ENCODE data around the gene PGBD2. TPM values are rescaled to one million over a fixed set of nuclear protein-coding genes. Genes with fewer than 3 reads are reported as not detected.
A peak's percentile ranks its signal among the peaks of the same experiment; 100 is the strongest.

PGBD2 gene
- total and polyA plus RNA-seq, 8 donors = 1.8 to 12.5 (median 5.2) TPM

DNA sequence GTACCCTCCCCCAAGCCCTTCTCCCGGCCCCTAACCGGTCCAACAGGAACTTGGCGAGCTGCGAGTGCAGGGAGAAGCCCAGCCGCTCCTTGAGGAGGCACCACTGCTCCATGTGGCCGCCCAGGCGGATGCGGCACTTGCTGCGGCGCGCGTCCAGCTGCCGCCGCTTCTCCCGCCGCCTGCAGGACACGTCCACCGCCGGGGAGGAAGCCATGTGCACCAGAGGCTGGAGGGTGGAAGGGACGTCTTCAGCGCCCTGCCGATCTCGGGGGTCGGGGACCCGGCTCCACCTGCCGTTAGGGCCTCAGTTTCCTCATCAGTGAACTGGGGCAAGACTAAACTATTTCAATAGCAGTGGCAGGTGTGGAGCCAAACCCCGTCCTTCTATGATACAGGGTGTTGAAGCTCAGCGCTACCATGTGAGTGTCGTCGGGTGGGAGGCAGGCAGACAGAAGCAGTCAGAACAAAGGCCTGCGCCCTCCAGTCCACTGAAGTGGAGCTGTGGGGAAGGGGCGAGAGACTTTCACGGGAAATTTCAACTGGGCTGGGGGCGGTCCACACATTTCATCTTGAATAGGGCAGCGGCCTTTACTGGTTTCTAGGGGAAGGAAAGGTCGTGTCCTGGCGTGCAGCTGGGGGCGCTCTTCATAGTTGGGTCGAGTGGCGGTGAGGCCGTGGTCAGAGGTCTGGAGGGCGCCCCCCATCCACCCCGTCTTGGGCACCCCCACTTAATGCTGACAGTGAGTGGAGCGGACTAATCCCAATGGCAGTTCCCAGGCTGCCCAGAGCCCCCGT lies 47.7 kb upstream of the PGBD2 start:
- no peaks in the 10 kb centered on the region for H3K27me3 ChIP-seq
- 0 to 2% (median 1%) methylated on average over 31 to 45 of the region's 45 CpGs for WGBS, 5 donors
- peak; percentile 85 to 94 for DNase-seq
- no peaks in the 10 kb centered on the region for H3K9me3 ChIP-seq
- TF ChIP-seq, protein P1, sequence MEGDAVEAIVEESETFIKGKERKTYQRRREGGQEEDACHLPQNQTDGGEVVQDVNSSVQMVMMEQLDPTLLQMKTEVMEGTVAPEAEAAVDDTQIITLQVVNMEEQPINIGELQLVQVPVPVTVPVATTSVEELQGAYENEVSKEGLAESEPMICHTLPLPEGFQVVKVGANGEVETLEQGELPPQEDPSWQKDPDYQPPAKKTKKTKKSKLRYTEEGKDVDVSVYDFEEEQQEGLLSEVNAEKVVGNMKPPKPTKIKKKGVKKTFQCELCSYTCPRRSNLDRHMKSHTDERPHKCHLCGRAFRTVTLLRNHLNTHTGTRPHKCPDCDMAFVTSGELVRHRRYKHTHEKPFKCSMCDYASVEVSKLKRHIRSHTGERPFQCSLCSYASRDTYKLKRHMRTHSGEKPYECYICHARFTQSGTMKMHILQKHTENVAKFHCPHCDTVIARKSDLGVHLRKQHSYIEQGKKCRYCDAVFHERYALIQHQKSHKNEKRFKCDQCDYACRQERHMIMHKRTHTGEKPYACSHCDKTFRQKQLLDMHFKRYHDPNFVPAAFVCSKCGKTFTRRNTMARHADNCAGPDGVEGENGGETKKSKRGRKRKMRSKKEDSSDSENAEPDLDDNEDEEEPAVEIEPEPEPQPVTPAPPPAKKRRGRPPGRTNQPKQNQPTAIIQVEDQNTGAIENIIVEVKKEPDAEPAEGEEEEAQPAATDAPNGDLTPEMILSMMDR (IDR thresholded peaks at IDR 0.05) = peak in 4 of 7 experiments; percentile 3 to 24 (median 18)
- no peak for TF ChIP-seq EP300 (IDR thresholded peaks at IDR 0.05)
- peak; percentile 16 to 87 (median 73) for TF ChIP-seq POLR2AphosphoS5 (IDR thresholded peaks at IDR 0.05)
- no peak for TF ChIP-seq POLR2A (IDR thresholded peaks at IDR 0.05)
- peaks cover 19 to 37% (median 32%) of the 10 kb centered on the region in 4 donors for H3K4me1 ChIP-seq
- H3K4me3 ChIP-seq = peak overlapping the region; percentile 54 to 69 (median 58)
- intact Hi-C loops (cut with DNase I; ENCODE audit: low total_unique reads) = no loop called here
- peak overlapping the region; percentile 86 to 94 (median 93) for H3K27ac ChIP-seq
- peaks cover 11 to 24% (median 21%) of the 10 kb centered on the region in 4 donors for H3K36me3 ChIP-seq

DNA sequence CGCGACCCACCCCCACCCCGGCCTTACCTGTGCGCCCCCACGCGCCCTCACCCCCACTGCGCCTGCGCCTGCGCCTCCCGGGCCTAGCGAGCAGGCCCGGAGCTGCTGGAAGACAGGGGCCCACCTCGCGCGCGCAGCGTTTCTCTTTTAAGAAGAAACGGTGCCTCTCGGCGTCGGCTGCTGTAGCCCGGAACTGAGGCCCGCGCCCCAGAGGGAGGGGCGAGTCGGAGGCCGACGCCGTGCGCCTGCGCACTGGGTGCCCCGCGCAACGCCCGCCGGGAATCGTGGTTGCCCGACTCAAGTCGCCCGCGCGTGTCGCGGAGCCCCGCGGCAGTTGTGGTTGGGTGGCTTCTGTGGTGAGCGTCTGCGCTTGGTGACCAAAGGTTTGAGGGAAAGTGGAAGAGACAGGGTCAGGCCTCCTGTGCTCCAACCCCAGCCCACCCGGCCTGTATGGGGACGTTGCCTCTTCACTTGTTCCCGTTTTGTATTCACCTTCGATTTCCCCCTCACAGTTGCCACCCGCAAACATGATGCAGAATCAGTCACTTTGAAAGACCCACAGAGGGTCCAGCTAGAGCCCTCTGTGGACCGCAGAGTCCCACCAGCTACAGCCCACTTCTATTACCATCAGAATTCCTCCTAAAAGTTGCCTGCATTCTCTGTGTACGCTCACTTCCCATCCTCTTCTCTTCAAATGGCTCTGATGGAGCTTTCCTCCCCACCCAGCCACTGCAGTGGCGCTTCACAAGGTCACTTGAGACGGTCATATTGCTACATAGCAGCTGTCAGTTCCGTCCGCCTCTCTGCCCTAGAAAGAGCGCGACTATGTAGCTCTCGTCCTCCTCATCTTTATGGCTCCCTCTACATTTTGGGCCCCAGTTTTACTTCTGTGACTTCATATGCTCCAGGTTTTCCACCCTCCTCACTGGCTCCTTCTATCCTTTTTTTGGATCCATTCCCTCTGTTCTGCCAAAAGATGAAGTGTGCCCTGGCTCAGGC lies 46.8 kb upstream of the PGBD2 start, which contains the start of gene ZNF692:
TSS of gene ZNF692 (minus strand) at position 195 of the 999 bp plus-strand sequence. CDS start 776 bp downstream, outside the sequence.
- intact Hi-C loops (cut with DNase I; ENCODE audit: low total_unique reads) = no loop called here
- no peaks in the 10 kb centered on the region for H3K27me3 ChIP-seq
- H3K27ac ChIP-seq = peak within 1 kb of the TSS; percentile 88 to 94 (median 93)
- H3K4me1 ChIP-seq = peaks cover 24 to 44% (median 37%) of the 10 kb centered on the region in 4 donors
- H3K36me3 ChIP-seq = peaks cover 3 to 15% (median 13%) of the 10 kb centered on the region in 4 donors
- WGBS, 5 donors = 5 to 28% (median 7%) methylated on average over 20 to 62 of the region's 62 CpGs
- H3K4me3 ChIP-seq = peak within 1 kb of the TSS; percentile 54 to 69 (median 58)
- no peaks in the 10 kb centered on the region for H3K9me3 ChIP-seq
- TF ChIP-seq POLR2AphosphoS5 (IDR thresholded peaks at IDR 0.05) = peak; percentile 80 to 95 (median 91)
- TF ChIP-seq EP300 (IDR thresholded peaks at IDR 0.05) = no peak
- TF ChIP-seq, protein P1 (IDR thresholded peaks at IDR 0.05) = no peak
- peak in 1 of 4 donors; percentile 50 for TF ChIP-seq POLR2A (IDR thresholded peaks at IDR 0.05)
- DNase-seq = peak; percentile 98 to 99

DNA sequence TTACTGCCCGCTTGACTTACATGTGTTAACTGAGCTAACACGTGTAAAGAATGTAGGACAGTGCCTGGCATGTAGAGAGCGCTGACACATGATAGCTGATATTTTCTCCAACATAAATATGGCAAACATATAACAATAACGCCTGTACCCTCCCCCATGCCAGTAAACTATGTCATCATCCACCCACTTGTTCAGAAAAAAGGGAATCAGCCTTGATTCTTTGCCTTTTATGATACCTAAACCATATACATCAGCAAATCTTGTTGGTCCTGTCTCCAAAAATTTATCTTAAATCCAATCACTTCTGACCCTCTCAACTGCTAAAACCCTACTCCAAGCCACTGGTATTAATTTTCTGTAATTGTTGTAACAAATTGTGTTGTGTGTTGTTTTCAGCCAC lies 46.0 kb upstream of the PGBD2 start:
- TF ChIP-seq, protein P1 (IDR thresholded peaks at IDR 0.05) = no peak
- no peaks in the 10 kb centered on the region for H3K9me3 ChIP-seq
- H3K36me3 ChIP-seq = peaks cover 0 to 11% (median 7%) of the 10 kb centered on the region in 4 donors
- H3K4me1 ChIP-seq = peaks cover 24 to 44% (median 37%) of the 10 kb centered on the region in 4 donors
- intact Hi-C loops (cut with DNase I; ENCODE audit: low total_unique reads) = no loop called here
- no peaks in the 10 kb centered on the region for H3K27me3 ChIP-seq
- no peak for DNase-seq
- no peak overlapping the region for H3K4me3 ChIP-seq
- 87 to 95% (median 91%) methylated on average over 4 of the region's 4 CpGs for WGBS, 5 donors
- H3K27ac ChIP-seq = peak overlapping the region in 3 of 5 donors; percentile 93 to 94 (median 94)

DNA sequence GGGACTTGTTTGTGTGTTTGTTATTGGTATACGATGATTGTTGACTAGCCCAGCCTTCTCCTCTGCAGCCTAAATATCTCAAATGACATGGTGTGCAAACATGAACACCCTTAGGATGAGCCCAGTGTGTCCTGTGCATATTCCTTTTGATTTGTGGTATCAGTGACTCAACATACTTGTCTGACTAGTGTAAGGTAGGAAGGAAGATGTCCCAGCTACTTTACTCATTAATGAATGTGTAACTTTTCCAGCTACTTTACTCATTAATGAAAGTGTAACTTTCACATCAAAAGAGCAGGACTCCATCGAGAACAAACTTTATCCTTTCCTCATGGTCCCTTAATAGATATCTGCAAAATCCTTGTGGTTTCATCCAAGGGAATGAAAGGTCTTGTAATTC lies 44.4 kb upstream of the PGBD2 start:
- no peak overlapping the region for H3K4me3 ChIP-seq
- peaks cover 24 to 44% (median 37%) of the 10 kb centered on the region in 4 donors for H3K4me1 ChIP-seq
- no peaks in the 10 kb centered on the region for H3K9me3 ChIP-seq
- no peak for DNase-seq
- 88 to 94% (median 93%) methylated on average over 2 of the region's 2 CpGs for WGBS, 5 donors
- no peak overlapping the region for H3K27ac ChIP-seq
- intact Hi-C loops (cut with DNase I; ENCODE audit: low total_unique reads) = no loop called here
- no peak for TF ChIP-seq POLR2AphosphoS5 (IDR thresholded peaks at IDR 0.05)
- no peak for TF ChIP-seq POLR2A (IDR thresholded peaks at IDR 0.05)
- TF ChIP-seq, protein P1 (IDR thresholded peaks at IDR 0.05) = no peak
- TF ChIP-seq EP300 (IDR thresholded peaks at IDR 0.05) = no peak
- H3K36me3 ChIP-seq = no peaks in the 10 kb centered on the region
- H3K27me3 ChIP-seq = no peaks in the 10 kb centered on the region
